Vagina (tissue), 2 donors: ENCODE data around the gene HEPHL1.
"Not testable (repeated sequence)": the region's sequence is repeated elsewhere in the genome, so short reads cannot be mapped to it uniquely, and the experiment has no call there.

Experiments
- POLR2A ChIP-seq, 2 donors: fragments of 450-650 bp; IDR thresholded peaks; one replicate each; pipeline ENCODE4 v1.6.1; 2017; ENCODE audit warnings: antibody characterized with exemption in 2 of 2, mild to moderate bottlenecking in 2 of 2, moderate library complexity in 2 of 2
- POLR2AphosphoS5 ChIP-seq, 2 donors: sonication (generic); formaldehyde crosslinking; IDR thresholded peaks; one replicate each; pipeline ENCODE4 v1.9.0; 2017; ENCODE audit warnings: antibody characterized with exemption in 2 of 2, mild to moderate bottlenecking in 2 of 2, low read depth in 1 of 2; ENCODE audit not compliant: insufficient read depth in 1 of 2
- TF ChIP-seq, protein P1 (sequence below), 3 experiments: fragments of 450-650 bp in 2 of 3; fragments of 200-600 bp in 1 of 3; sonication (generic) in 1 of 3; IDR thresholded peaks; one replicate each; pipeline ENCODE4 v1.5.1; 2017 to 2019; ENCODE audit warnings: antibody characterized with exemption in 3 of 3, mild to moderate bottlenecking in 2 of 3, moderate library complexity in 2 of 3

DNA sequence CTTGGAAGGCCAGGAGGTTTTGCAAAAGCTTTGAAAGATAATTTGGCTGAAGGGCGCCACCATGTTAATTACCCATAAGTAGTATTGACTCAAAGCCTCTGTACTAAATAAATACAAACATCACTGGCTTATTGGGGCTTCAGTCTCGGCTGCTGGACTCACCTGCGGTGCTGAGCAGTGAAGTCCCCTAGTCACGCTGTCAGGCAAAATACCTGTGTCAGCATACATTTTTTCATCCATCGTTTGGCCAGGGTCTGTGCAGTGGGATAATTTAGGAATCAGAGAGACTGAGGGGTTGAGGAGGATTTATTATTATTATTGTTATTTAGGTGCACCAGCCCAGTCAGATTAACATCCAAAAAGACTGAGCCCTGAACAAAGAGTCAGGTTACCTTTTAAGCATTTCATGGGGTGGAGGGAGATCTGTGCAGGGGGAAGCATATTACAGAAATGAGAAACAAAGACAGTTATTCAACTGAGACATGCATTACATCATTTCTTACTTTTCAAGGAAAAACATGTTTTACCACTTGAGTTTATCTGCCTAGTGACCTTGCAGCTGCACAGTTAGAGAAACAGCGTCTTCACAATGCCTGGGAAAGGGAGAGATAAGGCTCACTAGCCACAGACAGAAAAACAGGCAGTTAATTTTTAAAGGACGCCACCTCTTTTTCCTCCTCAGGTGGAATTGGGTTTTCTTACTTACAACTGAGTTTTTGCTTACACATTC is 47.7 kb upstream of the HEPHL1 start:
- TF ChIP-seq, protein P1, sequence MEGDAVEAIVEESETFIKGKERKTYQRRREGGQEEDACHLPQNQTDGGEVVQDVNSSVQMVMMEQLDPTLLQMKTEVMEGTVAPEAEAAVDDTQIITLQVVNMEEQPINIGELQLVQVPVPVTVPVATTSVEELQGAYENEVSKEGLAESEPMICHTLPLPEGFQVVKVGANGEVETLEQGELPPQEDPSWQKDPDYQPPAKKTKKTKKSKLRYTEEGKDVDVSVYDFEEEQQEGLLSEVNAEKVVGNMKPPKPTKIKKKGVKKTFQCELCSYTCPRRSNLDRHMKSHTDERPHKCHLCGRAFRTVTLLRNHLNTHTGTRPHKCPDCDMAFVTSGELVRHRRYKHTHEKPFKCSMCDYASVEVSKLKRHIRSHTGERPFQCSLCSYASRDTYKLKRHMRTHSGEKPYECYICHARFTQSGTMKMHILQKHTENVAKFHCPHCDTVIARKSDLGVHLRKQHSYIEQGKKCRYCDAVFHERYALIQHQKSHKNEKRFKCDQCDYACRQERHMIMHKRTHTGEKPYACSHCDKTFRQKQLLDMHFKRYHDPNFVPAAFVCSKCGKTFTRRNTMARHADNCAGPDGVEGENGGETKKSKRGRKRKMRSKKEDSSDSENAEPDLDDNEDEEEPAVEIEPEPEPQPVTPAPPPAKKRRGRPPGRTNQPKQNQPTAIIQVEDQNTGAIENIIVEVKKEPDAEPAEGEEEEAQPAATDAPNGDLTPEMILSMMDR (IDR thresholded peaks at IDR 0.05) = not testable (repeated sequence)
- not testable (repeated sequence) for TF ChIP-seq POLR2AphosphoS5 (IDR thresholded peaks at IDR 0.05; ENCODE audit: insufficient read depth in 1 of 2, low read depth in 1 of 2); POLR2A (IDR thresholded peaks at IDR 0.05)
